ENCODE data around the gene HOXD12.
A peak's percentile ranks its signal among the peaks of the same experiment; 100 is the strongest.

The HOXD12 gene

GRCh38 chr2:176142281-176142680 is 42.7 kb downstream of the HOXD12 start:
- Histone ChIP-seq H3K27ac (ENCODE audit: low read depth in 2 of 2, low read length in 2 of 2) (no peak overlapping the region), H3K27me3 (ENCODE audit: control insufficient read depth in 2 of 2, insufficient read depth in 2 of 2, low read length in 2 of 2) (peaks cover 3 to 5% of the 10 kb centered on the region in 2 donors), H3K36me3 (ENCODE audit: control insufficient read depth in 2 of 2, insufficient read depth in 2 of 2, low read length in 2 of 2) (no peaks in the 10 kb centered on the region), H3K9me3 (ENCODE audit: control insufficient read depth in 2 of 2, low read length in 2 of 2) (no peaks in the 10 kb centered on the region), H3K4me1 (ENCODE audit: control insufficient read depth in 2 of 2, insufficient read depth in 2 of 2, low read length in 2 of 2) (peaks cover 25 to 37% of the 10 kb centered on the region in 2 donors), H3K4me3 (ENCODE audit: low read length in 2 of 2) (no peak overlapping the region), H3K9ac (ENCODE audit: low read depth in 1 of 2, low read length in 2 of 2) (no peak overlapping the region)

GRCh38 chr2:176145085-176145969 is 45.7 kb downstream of the HOXD12 start:
- H3K9ac ChIP-seq (ENCODE audit: low read depth in 1 of 2, low read length in 2 of 2), result no peak overlapping the region
- peaks cover 23 to 33% of the 10 kb centered on the region in 2 donors for H3K4me1 ChIP-seq (ENCODE audit: control insufficient read depth in 2 of 2, insufficient read depth in 2 of 2, low read length in 2 of 2)
- no peaks in the 10 kb centered on the region for H3K36me3 ChIP-seq (ENCODE audit: control insufficient read depth in 2 of 2, insufficient read depth in 2 of 2, low read length in 2 of 2)
- H3K27me3 ChIP-seq (ENCODE audit: control insufficient read depth in 2 of 2, insufficient read depth in 2 of 2, low read length in 2 of 2), result peaks cover 0 to 2% of the 10 kb centered on the region in 2 donors
- H3K27ac ChIP-seq (ENCODE audit: low read depth in 2 of 2, low read length in 2 of 2), result no peak overlapping the region
- peak overlapping the region in 1 of 2 donors; percentile 9 for H3K4me3 ChIP-seq (ENCODE audit: low read length in 2 of 2)
- H3K9me3 ChIP-seq (ENCODE audit: control insufficient read depth in 2 of 2, low read length in 2 of 2), result no peaks in the 10 kb centered on the region

DNA sequence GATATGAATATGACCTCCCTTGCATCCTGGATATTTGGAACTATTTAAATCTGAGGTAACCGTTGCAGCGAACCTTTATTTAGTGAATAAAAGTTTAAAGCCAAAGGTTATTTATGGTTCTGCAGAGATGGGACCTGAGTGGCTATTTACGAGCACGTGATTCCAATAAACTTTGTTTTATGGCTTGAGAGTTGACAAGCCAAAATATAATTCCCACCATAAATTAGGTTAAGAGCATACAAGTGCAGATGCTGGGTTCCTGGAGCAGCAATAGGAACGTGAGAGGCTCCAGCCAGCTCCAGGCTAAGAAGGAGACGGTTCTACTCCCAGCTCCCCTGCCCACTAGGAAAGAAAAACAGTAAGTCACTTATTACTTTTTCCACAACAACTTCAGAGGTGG is 46.5 kb downstream of the HOXD12 start:
- no peaks in the 10 kb centered on the region for H3K9me3 ChIP-seq (ENCODE audit: control insufficient read depth in 2 of 2, low read length in 2 of 2)
- no peak overlapping the region for H3K9ac ChIP-seq (ENCODE audit: low read depth in 1 of 2, low read length in 2 of 2)
- H3K4me3 ChIP-seq (ENCODE audit: low read length in 2 of 2), result peak overlapping the region in 1 of 2 donors; percentile 9
- peaks cover 17 to 28% of the 10 kb centered on the region in 2 donors for H3K4me1 ChIP-seq (ENCODE audit: control insufficient read depth in 2 of 2, insufficient read depth in 2 of 2, low read length in 2 of 2)
- H3K36me3 ChIP-seq (ENCODE audit: control insufficient read depth in 2 of 2, insufficient read depth in 2 of 2, low read length in 2 of 2), result peaks cover 0 to 3% of the 10 kb centered on the region in 2 donors
- no peak overlapping the region for H3K27ac ChIP-seq (ENCODE audit: low read depth in 2 of 2, low read length in 2 of 2)
- H3K27me3 ChIP-seq (ENCODE audit: control insufficient read depth in 2 of 2, insufficient read depth in 2 of 2, low read length in 2 of 2), result peaks cover 0 to 2% of the 10 kb centered on the region in 2 donors

DNA sequence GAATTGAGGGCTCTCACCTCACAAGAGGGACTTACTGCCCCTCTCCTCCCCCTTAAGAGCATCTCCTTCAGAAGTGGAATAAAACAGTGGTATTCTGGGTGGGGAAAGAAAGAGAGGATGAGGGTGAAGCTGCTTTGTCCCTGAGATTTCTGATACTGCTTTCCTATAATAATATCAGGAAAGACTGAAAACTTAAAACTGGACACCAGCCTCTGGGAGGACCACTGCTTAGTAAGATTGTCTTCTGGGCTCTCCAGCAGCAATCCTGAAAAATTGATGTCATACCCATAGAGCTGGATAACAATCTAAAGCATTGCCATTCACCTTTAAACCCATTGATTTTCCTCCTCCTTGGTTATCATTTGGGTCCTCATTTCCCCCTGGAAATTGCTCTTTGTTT is 47.0 kb downstream of the HOXD12 start:
- Histone ChIP-seq H3K9me3 (ENCODE audit: control insufficient read depth in 2 of 2, low read length in 2 of 2) (no peaks in the 10 kb centered on the region), H3K27ac (ENCODE audit: low read depth in 2 of 2, low read length in 2 of 2) (no peak overlapping the region), H3K4me3 (ENCODE audit: low read length in 2 of 2) (peak overlapping the region in 1 of 2 donors; percentile 9), H3K9ac (ENCODE audit: low read depth in 1 of 2, low read length in 2 of 2) (no peak overlapping the region), H3K4me1 (ENCODE audit: control insufficient read depth in 2 of 2, insufficient read depth in 2 of 2, low read length in 2 of 2) (peaks cover 17 to 28% of the 10 kb centered on the region in 2 donors), H3K36me3 (ENCODE audit: control insufficient read depth in 2 of 2, insufficient read depth in 2 of 2, low read length in 2 of 2) (peaks cover 0 to 3% of the 10 kb centered on the region in 2 donors), H3K27me3 (ENCODE audit: control insufficient read depth in 2 of 2, insufficient read depth in 2 of 2, low read length in 2 of 2) (peaks cover 0 to 2% of the 10 kb centered on the region in 2 donors)

GRCh38 chr2:176147210-176147799 is 47.7 kb downstream of the HOXD12 start:
- H3K27me3 ChIP-seq (ENCODE audit: control insufficient read depth in 2 of 2, insufficient read depth in 2 of 2, low read length in 2 of 2), result peaks cover 0 to 2% of the 10 kb centered on the region in 2 donors
- H3K9ac ChIP-seq (ENCODE audit: low read depth in 1 of 2, low read length in 2 of 2), result no peak overlapping the region
- no peak overlapping the region for H3K27ac ChIP-seq (ENCODE audit: low read depth in 2 of 2, low read length in 2 of 2)
- peaks cover 0 to 3% of the 10 kb centered on the region in 2 donors for H3K36me3 ChIP-seq (ENCODE audit: control insufficient read depth in 2 of 2, insufficient read depth in 2 of 2, low read length in 2 of 2)
- H3K4me3 ChIP-seq (ENCODE audit: low read length in 2 of 2), result no peak overlapping the region
- H3K9me3 ChIP-seq (ENCODE audit: control insufficient read depth in 2 of 2, low read length in 2 of 2), result no peaks in the 10 kb centered on the region
- H3K4me1 ChIP-seq (ENCODE audit: control insufficient read depth in 2 of 2, insufficient read depth in 2 of 2, low read length in 2 of 2), result peaks cover 17 to 28% of the 10 kb centered on the region in 2 donors

DNA sequence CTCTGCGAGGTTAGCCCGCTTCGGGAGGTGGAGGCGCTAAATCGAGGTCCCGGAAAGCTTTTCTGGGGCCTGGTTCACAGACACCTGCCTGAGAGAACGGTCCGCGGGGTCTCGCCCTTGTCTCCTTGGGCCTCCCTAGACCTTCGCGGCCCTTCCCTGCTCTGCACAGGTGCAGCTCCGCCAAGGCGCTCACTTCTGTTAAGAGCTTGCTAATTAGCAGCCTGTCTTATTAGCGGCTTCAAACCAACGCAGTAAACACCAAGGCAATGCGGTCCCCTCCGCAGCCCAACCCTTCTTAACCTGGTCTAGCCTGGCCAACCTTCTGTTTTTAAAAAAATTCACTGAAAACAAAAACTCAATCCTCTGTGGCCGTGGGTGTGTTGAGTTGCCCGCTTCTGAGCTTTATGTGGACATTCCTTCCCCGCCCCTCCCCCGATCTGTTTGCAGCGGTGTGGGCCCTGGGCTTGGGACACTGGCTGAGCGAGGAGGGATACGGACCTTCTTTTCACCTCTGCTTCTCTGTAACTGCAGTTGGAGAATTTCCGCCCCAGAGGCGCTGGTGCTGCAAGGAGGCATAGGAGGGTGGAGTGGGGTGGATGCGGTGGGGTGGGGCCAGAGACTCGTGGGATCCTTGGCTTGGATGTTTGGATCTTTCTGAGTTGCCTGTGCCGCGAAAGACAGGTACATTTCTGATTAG is 48.4 kb downstream of the HOXD12 start:
- H3K36me3 ChIP-seq (ENCODE audit: control insufficient read depth in 2 of 2, insufficient read depth in 2 of 2, low read length in 2 of 2), result peaks cover 0 to 6% of the 10 kb centered on the region in 2 donors
- no peak overlapping the region for H3K27ac ChIP-seq (ENCODE audit: low read depth in 2 of 2, low read length in 2 of 2)
- H3K9me3 ChIP-seq (ENCODE audit: control insufficient read depth in 2 of 2, low read length in 2 of 2), result no peaks in the 10 kb centered on the region
- peaks cover 0 to 4% of the 10 kb centered on the region in 2 donors for H3K27me3 ChIP-seq (ENCODE audit: control insufficient read depth in 2 of 2, insufficient read depth in 2 of 2, low read length in 2 of 2)
- no peak overlapping the region for H3K4me3 ChIP-seq (ENCODE audit: low read length in 2 of 2)
- no peak overlapping the region for H3K9ac ChIP-seq (ENCODE audit: low read depth in 1 of 2, low read length in 2 of 2)
- peaks cover 14 to 26% of the 10 kb centered on the region in 2 donors for H3K4me1 ChIP-seq (ENCODE audit: control insufficient read depth in 2 of 2, insufficient read depth in 2 of 2, low read length in 2 of 2)

- H3K4me3 ChIP-seq (ENCODE audit: low read length in 2 of 2), result no peak overlapping the region
- H3K9ac ChIP-seq (ENCODE audit: low read depth in 1 of 2, low read length in 2 of 2), result no peak overlapping the region
- no peaks in the 10 kb centered on the region for H3K9me3 ChIP-seq (ENCODE audit: control insufficient read depth in 2 of 2, low read length in 2 of 2)
- H3K27me3 ChIP-seq (ENCODE audit: control insufficient read depth in 2 of 2, insufficient read depth in 2 of 2, low read length in 2 of 2), result peaks cover 0 to 4% of the 10 kb centered on the region in 2 donors
- peaks cover 9 to 22% of the 10 kb centered on the region in 2 donors for H3K4me1 ChIP-seq (ENCODE audit: control insufficient read depth in 2 of 2, insufficient read depth in 2 of 2, low read length in 2 of 2)
- H3K36me3 ChIP-seq (ENCODE audit: control insufficient read depth in 2 of 2, insufficient read depth in 2 of 2, low read length in 2 of 2), result peaks cover 0 to 6% of the 10 kb centered on the region in 2 donors
- no peak overlapping the region for H3K27ac ChIP-seq (ENCODE audit: low read depth in 2 of 2, low read length in 2 of 2)
Observed at GRCh38 chr2:176148751-176149421, 49.3 kb downstream of the HOXD12 start.

DNA sequence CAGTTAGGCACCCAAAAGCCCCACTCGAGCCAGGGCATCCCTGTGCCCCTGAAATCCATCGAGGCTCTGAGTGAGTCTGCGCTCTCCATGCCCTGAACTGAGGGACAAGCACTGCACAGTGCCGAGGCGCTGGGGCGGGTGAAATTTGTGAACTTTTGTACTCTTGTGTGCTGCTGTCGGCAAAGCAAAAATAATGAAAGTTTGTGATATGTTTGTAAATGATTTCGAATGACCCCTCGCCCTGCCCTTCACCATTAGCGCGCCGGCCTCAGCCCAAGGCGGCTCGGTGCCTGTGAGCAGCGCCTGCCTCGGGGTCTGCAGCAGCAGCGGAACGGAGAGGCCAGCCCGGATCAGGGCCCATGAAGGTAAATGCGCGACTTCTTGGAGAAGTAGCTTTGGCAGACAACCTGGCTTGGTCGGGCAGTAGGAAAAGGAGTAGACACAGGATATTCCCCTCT is 49.9 kb downstream of the HOXD12 start:
- no peak overlapping the region for H3K4me3 ChIP-seq (ENCODE audit: low read length in 2 of 2)
- H3K9ac ChIP-seq (ENCODE audit: low read depth in 1 of 2, low read length in 2 of 2), result no peak overlapping the region
- peaks cover 0 to 4% of the 10 kb centered on the region in 2 donors for H3K27me3 ChIP-seq (ENCODE audit: control insufficient read depth in 2 of 2, insufficient read depth in 2 of 2, low read length in 2 of 2)
- peaks cover 9 to 22% of the 10 kb centered on the region in 2 donors for H3K4me1 ChIP-seq (ENCODE audit: control insufficient read depth in 2 of 2, insufficient read depth in 2 of 2, low read length in 2 of 2)
- H3K36me3 ChIP-seq (ENCODE audit: control insufficient read depth in 2 of 2, insufficient read depth in 2 of 2, low read length in 2 of 2), result peaks cover 0 to 6% of the 10 kb centered on the region in 2 donors
- no peak overlapping the region for H3K27ac ChIP-seq (ENCODE audit: low read depth in 2 of 2, low read length in 2 of 2)
- no peaks in the 10 kb centered on the region for H3K9me3 ChIP-seq (ENCODE audit: control insufficient read depth in 2 of 2, low read length in 2 of 2)

DNA sequence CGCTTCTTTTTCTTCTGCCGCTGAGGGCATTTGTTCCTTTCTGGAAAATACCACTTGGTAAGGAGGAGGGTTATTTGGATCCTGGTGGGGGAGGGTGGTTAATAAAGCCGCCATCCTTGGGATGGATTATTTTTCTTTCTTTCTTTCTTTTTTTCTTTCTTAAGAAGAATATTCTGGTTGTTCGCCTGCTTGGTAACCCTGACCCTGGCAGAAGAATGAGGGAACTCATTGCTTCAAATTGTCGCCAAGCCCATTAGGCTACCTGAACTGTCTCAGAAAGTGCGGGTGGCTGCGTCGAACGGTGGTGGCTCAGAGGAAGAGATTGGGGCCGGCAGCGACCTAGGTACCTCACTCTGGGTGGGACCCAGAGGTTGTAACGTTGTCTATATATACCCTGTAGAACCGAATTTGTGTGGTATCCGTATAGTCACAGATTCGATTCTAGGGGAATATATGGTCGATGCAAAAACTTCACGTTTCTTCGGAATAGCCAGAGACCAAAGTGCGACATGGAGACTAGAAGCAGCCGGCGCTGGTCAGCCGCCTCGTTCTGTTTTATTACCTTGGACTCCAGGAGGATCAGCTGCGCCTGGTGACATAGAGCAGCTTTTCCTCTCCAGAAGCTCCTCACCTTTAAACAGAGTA is 50.5 kb downstream of the HOXD12 start:
- Histone ChIP-seq H3K36me3 (ENCODE audit: control insufficient read depth in 2 of 2, insufficient read depth in 2 of 2, low read length in 2 of 2) (peaks cover 0 to 6% of the 10 kb centered on the region in 2 donors), H3K4me1 (ENCODE audit: control insufficient read depth in 2 of 2, insufficient read depth in 2 of 2, low read length in 2 of 2) (peaks cover 6 to 18% of the 10 kb centered on the region in 2 donors), H3K27ac (ENCODE audit: low read depth in 2 of 2, low read length in 2 of 2) (no peak overlapping the region), H3K9me3 (ENCODE audit: control insufficient read depth in 2 of 2, low read length in 2 of 2) (no peaks in the 10 kb centered on the region), H3K9ac (ENCODE audit: low read depth in 1 of 2, low read length in 2 of 2) (no peak overlapping the region), H3K4me3 (ENCODE audit: low read length in 2 of 2) (no peak overlapping the region), H3K27me3 (ENCODE audit: control insufficient read depth in 2 of 2, insufficient read depth in 2 of 2, low read length in 2 of 2) (peaks cover 0 to 4% of the 10 kb centered on the region in 2 donors)
